ENCODE results near the gene KRT76.

GRCh38 chr12:52730793-52731192, 46.4 kb downstream of the KRT76 start:
- TF ChIP-seq POLR2A (IDR thresholded peaks at IDR 0.05), result no peak
- no peak for TF ChIP-seq CTCF (IDR thresholded peaks at IDR 0.05)
